HepG2 (cell line): Measurements from ENCODE around the gene CACNA2D1. TPM values are rescaled to one million over a fixed set of nuclear protein-coding genes. Genes with fewer than 3 reads are reported as not detected.

Source experiments
- ATAC-seq: fragments of 200-7000 bp; cut with Tn5 transposase; 3 replicates; pipeline ENCODE4 v1.9.1; 2020; ENCODE audit warnings: mild to moderate bottlenecking, moderate library complexity
- BruUV-seq: library from RNA; stranded (reverse); fragments of 400-500 nt; replicated peaks from 2 replicates; lab custom pipeline; 2021; lab: Mats Ljungman, UMichigan
- CTCF ChIA-PET: fragments of 300-600 bp; formaldehyde crosslinking; extraction: SDS; loops from one replicate; lab custom pipeline; 2021; ENCODE audit warnings: low total read pairs, inconsistent platforms, low intra/inter-chr PET ratio; lab: Yijun Ruan, JAX
- POLR2A ChIA-PET: fragments of 350-600 bp; sonication (Branson Sonifier 250); formaldehyde crosslinking; loops from one replicate; lab custom pipeline; 2020; ENCODE audit warnings: antibody characterized with exemption, inconsistent platforms; lab: Yijun Ruan, JAX
- DNase-seq: peaks from one replicate; pipeline ENCODE4 v3.0.0-alpha.2; 2015; ENCODE audit warnings: low spot score
- FAIRE-seq: peaks from 3 replicates; lab custom pipeline; 2011; peaks lifted over from hg19 to GRCh38; lab: Jason Lieb, UNC
- H2AFZ ChIP-seq: one replicate; pipeline ENCODE4 v1.6.1; 2011; ENCODE audit warnings: low read length, inconsistent platforms
- H3K27ac ChIP-seq: fragments of 300-600 bp; 3 replicates; pipeline ENCODE4 v1.8.0; 2011; ENCODE audit warnings: mixed run types, mild to moderate bottlenecking, mixed read lengths, low read length, inconsistent platforms; ENCODE audit not compliant: insufficient read depth; ENCODE audit errors: extremely low read length
- H3K27me3 ChIP-seq, 2 experiments: fragments of 200-600 bp in 1 of 2; 2 replicates in 1 of 2; 3 replicates in 1 of 2; pipeline versions ENCODE4 v1.6.0 to v1.8.0; 2011; ENCODE audit warnings: low read length in 2 of 2, mild to moderate bottlenecking in 2 of 2, moderate library complexity in 2 of 2, inconsistent platforms in 1 of 2; ENCODE audit not compliant: insufficient read depth in 2 of 2, control insufficient read depth in 1 of 2
- H3K36me3 ChIP-seq, 2 experiments: fragments of 200-600 bp in 1 of 2; replicated peaks in 1 of 2; 2 replicates in 1 of 2; 3 replicates in 1 of 2; pipeline versions ENCODE4 v1.5.1 to v1.8.0; 2011; ENCODE audit warnings: low read length in 2 of 2, inconsistent platforms in 1 of 2; ENCODE audit not compliant: insufficient read depth in 2 of 2, control insufficient read depth in 1 of 2
- H3K4me1 ChIP-seq: 2 replicates; pipeline ENCODE4 v1.5.1; 2012; ENCODE audit warnings: low read length, inconsistent platforms; ENCODE audit not compliant: insufficient read depth
- H3K4me2 ChIP-seq: 2 replicates; pipeline ENCODE4 v1.6.0; 2011; ENCODE audit warnings: low read depth, low read length, inconsistent platforms
- H3K4me3 ChIP-seq, 3 experiments: fragments of 200-600 bp in 1 of 3; sonication (generic), shearing (Covaris generic) in 1 of 3; replicated peaks in 1 of 3; 2 replicates each; pipeline ENCODE4 v1.5.1; 2011 to 2016; ENCODE audit warnings: low read length in 3 of 3, inconsistent platforms in 2 of 3, low read depth in 2 of 3, mild to moderate bottlenecking in 2 of 3, control low read depth in 1 of 3, mixed read lengths in 1 of 3; ENCODE audit not compliant: insufficient read depth in 1 of 3
- H3K79me2 ChIP-seq: one replicate; pipeline ENCODE4 v1.6.1; 2011; ENCODE audit warnings: low read length, inconsistent platforms; ENCODE audit not compliant: insufficient read depth
- H3K9ac ChIP-seq: 2 replicates; pipeline ENCODE4 v1.6.0; 2011; ENCODE audit warnings: mild to moderate bottlenecking, low read depth, low read length, inconsistent platforms; ENCODE audit not compliant: insufficient read depth
- H3K9me3 ChIP-seq: 2 replicates; pipeline ENCODE4 v1.5.1; 2012; ENCODE audit warnings: mild to moderate bottlenecking, low read length
- H4K20me1 ChIP-seq: 2 replicates; pipeline ENCODE4 v1.6.0; 2011; ENCODE audit warnings: inconsistent platforms, mild to moderate bottlenecking, low read length, moderate library complexity; ENCODE audit not compliant: insufficient read depth
- BHLHE40 ChIP-seq: IDR thresholded peaks from 2 replicates; pipeline ENCODE4 v1.6.1; 2011; ENCODE audit warnings: low read length, improper control_type of control experiment
- CENPT ChIP-seq: sonication (generic); formaldehyde crosslinking; IDR thresholded peaks from 2 replicates; pipeline ENCODE4 v1.8.0; 2022; ENCODE audit warnings: low read depth, mild to moderate bottlenecking, moderate library complexity, missing genetic modification reagents
- FOXK1 ChIP-seq: sonication (generic); formaldehyde crosslinking; IDR thresholded peaks from 2 replicates; pipeline ENCODE4 v1.4.0; 2020; ENCODE audit warnings: low read depth, missing genetic modification reagents, borderline replicate concordance
- HMG20B ChIP-seq: conservative IDR thresholded peaks from 2 replicates; pipeline ENCODE4 v1.6.1; 2016; ENCODE audit warnings: missing genetic modification reagents, missing compliant biosample characterization
- MXD4 ChIP-seq: IDR thresholded peaks from 2 replicates; pipeline ENCODE4 v1.6.1; 2016; ENCODE audit warnings: mild to moderate bottlenecking, missing biosample characterization, missing genetic modification reagents
- NFE2L2 ChIP-seq: fragments of 150-350 bp; IDR thresholded peaks from 2 replicates; pipeline ENCODE4 v1.6.1; 2014; ENCODE audit warnings: low read length
- THAP9 ChIP-seq: sonication (generic); formaldehyde crosslinking; IDR thresholded peaks from 2 replicates; pipeline ENCODE4; 2020; ENCODE audit warnings: missing genetic modification reagents, mild to moderate bottlenecking, borderline replicate concordance
- ZBTB1 ChIP-seq: sonication (generic); formaldehyde crosslinking; IDR thresholded peaks from 2 replicates; pipeline ENCODE4 v1.4.0; 2020; ENCODE audit warnings: missing genetic modification reagents, borderline replicate concordance
- ZNF530 ChIP-seq: sonication (generic); formaldehyde crosslinking; IDR thresholded peaks from 2 replicates; pipeline ENCODE4 v1.5.0; 2020; ENCODE audit warnings: low read depth, mild to moderate bottlenecking, missing genetic modification reagents
- ZNF556 ChIP-seq: sonication (generic); formaldehyde crosslinking; IDR thresholded peaks from 2 replicates; pipeline ENCODE4 v1.4.0; 2020; ENCODE audit warnings: mild to moderate bottlenecking, missing genetic modification reagents, borderline replicate concordance
- ZNF598 ChIP-seq: sonication (generic); formaldehyde crosslinking; IDR thresholded peaks from 2 replicates; pipeline ENCODE4 v1.5.1; 2020; ENCODE audit warnings: mild to moderate bottlenecking, missing genetic modification reagents, borderline replicate concordance
- ZNF660 ChIP-seq: sonication (generic); formaldehyde crosslinking; IDR thresholded peaks from 2 replicates; pipeline ENCODE4 v1.5.1; 2020; ENCODE audit warnings: mild to moderate bottlenecking, low read depth, missing genetic modification reagents, borderline replicate concordance
- ZNF720 ChIP-seq: sonication (generic); formaldehyde crosslinking; IDR thresholded peaks from 2 replicates; pipeline ENCODE4 v1.4.0; 2020; ENCODE audit warnings: missing genetic modification reagents
- ZNF777 ChIP-seq: sonication (generic); formaldehyde crosslinking; IDR thresholded peaks from 2 replicates; pipeline ENCODE4 v1.4.0; 2020; ENCODE audit warnings: missing genetic modification reagents
- ZNF879 ChIP-seq: sonication (generic); formaldehyde crosslinking; IDR thresholded peaks from 2 replicates; pipeline ENCODE4 v1.8.1; 2023; ENCODE audit warnings: missing genetic modification reagents
- WGBS: methylation state at CpG from one replicate; pipeline ENCODE4 v1.1.6; 2017; ENCODE audit warnings: low lambda C conversion rate; 5-methylcytosine and 5-hydroxymethylcytosine counted together
- in situ Hi-C: cut with HindIII; loops from 2 replicates; pipeline ENCODE4 v1.10.0; 2017; ENCODE audit warnings: low pct_unique_long_range_greater_than_20kb; ENCODE audit not compliant: extremely low pct_ligation_motif_present
- intact Hi-C: fragments of 100-400 bp; cut with micrococcal nuclease; formaldehyde crosslinking; loops from one replicate; pipeline ENCODE4 v1.10.0; 2022; ENCODE audit not compliant: unreplicated experiment
- polyA plus RNA-seq, 8 experiments: library from polyadenylated mRNA; depleted of rRNA in 3 of 8; stranded (reverse) in 7 of 8; unstranded in 1 of 8; fragments of >200 nt; fragmentation: Illumina TruSeq in 4 of 8; extraction: Trizol in 4 of 8; gene quantifications; 2 replicates each; pipeline versions ENCODE4 v1.2.1 to v1.2.3, GENCODE V29; 2011 to 2016; ENCODE audit warnings: low read depth in 4 of 8, missing spikeins in 1 of 8, mixed read lengths in 1 of 8; ENCODE audit not compliant: insufficient read depth in 1 of 8
- total RNA-seq, 5 experiments: library from RNA; depleted of rRNA; stranded (reverse); fragments of >200 nt; fragmentation: Illumina TruSeq; extraction: Trizol; gene quantifications; 2 replicates each; pipeline ENCODE4 v1.2.3, GENCODE V29; 2016; ENCODE audit warnings: low read depth in 1 of 5

CACNA2D1 gene
- total and polyA plus RNA-seq, 2 of the 13 experiments (the other 11 are each of a cell fraction or from before 2014, with no cell fraction given), result not detected

DNA sequence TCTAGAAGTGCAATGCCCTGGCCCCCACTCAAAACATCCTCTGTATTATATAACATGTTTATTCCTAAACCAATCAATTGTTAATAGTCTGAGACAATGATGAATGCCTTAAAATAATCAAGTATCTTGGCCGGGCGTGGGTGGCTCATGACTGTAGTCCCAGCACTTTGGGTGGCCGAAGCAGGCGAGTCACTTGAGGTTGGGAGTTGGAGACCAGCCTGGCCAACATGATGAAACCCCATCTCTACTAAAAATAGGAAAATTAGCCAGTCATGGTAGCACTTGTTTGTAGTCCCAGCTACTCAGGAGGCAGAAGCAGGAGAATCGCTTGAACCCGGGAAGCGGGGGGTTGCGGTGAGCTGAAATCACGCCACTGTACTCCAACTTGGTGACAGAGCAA is 29.4 kb upstream of the CACNA2D1 start:
- Histone ChIP-seq H3K4me1 (no peaks in the 10 kb centered on the region), H3K9me3 (no peaks in the 10 kb centered on the region), H3K36me3 (no peaks in the 10 kb centered on the region), H3K9ac (no peak overlapping the region), H2AFZ (no peak overlapping the region), H3K27ac (no peak overlapping the region), H3K27me3 (no peaks in the 10 kb centered on the region), H3K4me2 (no peak overlapping the region), H3K79me2 (no peaks in the 10 kb centered on the region), H3K4me3 (no peak overlapping the region), H4K20me1 (no peaks in the 10 kb centered on the region)
- WGBS, result 13% methylated on average over 9 of the region's 9 CpGs
- in situ Hi-C loops (no loop called here), intact Hi-C loops (no loop called here)
- DNase-seq (no peak), ATAC-seq (no peak), FAIRE-seq (no peak)
- ChIA-PET POLR2A (no interaction called here), CTCF (no interaction called here)
- no TSS peak for BruUV-seq
- no peak for TF ChIP-seq ZNF556 (CRISPR knock-in tag)
- no peak for TF ChIP-seq ZNF530 (CRISPR knock-in tag)
- no peak for TF ChIP-seq ZBTB1 (CRISPR knock-in tag)
- TF ChIP-seq HMG20B (CRISPR knock-in tag), result no peak
- TF ChIP-seq BHLHE40, result no peak
- no peak for TF ChIP-seq NFE2L2
- TF ChIP-seq CENPT (CRISPR knock-in tag), result no peak
- TF ChIP-seq ZNF598 (CRISPR knock-in tag), result no peak
- no peak for TF ChIP-seq ZNF720 (CRISPR knock-in tag)
- no peak for TF ChIP-seq THAP9 (CRISPR knock-in tag)
- TF ChIP-seq ZNF660 (CRISPR knock-in tag), result no peak
- no peak for TF ChIP-seq FOXK1 (CRISPR knock-in tag)
- TF ChIP-seq MXD4 (CRISPR knock-in tag), result no peak
- no peak for TF ChIP-seq ZNF879 (CRISPR knock-in tag)
- TF ChIP-seq ZNF777, result no peak
